ENCODE data around the gene SAMD4A.

The SAMD4A gene

GRCh38 chr14:54597795-54598443 is 31.0 kb downstream of the SAMD4A start:
- DNase-seq (ENCODE audit: low spot score in 2 of 2) (no peak), ATAC-seq (ENCODE audit: low read depth) (no peak)
- no peak overlapping the region for H3K4me3 Mint-ChIP-seq
- no peaks in the 10 kb centered on the region for H3K9me3 Mint-ChIP-seq
- no peaks in the 10 kb centered on the region for H3K27me3 Mint-ChIP-seq
- peaks cover 16% of the 10 kb centered on the region for H3K4me1 Mint-ChIP-seq
- H3K36me3 Mint-ChIP-seq: peaks cover 6% of the 10 kb centered on the region
- no peak overlapping the region for H3K27ac Mint-ChIP-seq

GRCh38 chr14:54599966-54600716 is 33.2 kb downstream of the SAMD4A start:
- no peak overlapping the region for H3K27ac Mint-ChIP-seq
- DNase-seq (ENCODE audit: low spot score in 2 of 2): no peak
- ATAC-seq (ENCODE audit: low read depth): no peak
- no peaks in the 10 kb centered on the region for H3K27me3 Mint-ChIP-seq
- H3K4me1 Mint-ChIP-seq: peaks cover 8% of the 10 kb centered on the region
- no peak overlapping the region for H3K4me3 Mint-ChIP-seq
- no peaks in the 10 kb centered on the region for H3K9me3 Mint-ChIP-seq
- peaks cover 7% of the 10 kb centered on the region for H3K36me3 Mint-ChIP-seq

- DNase-seq (ENCODE audit: low spot score in 2 of 2): no peak
Measured at GRCh38 chr14:54600717-54601109, 33.8 kb downstream of the SAMD4A start.

GRCh38 chr14:54603362-54603761 is 36.4 kb downstream of the SAMD4A start:
- no peak for DNase-seq (ENCODE audit: low spot score in 2 of 2)
- Mint-ChIP-seq H3K27me3 (no peaks in the 10 kb centered on the region), H3K4me1 (peaks cover 14% of the 10 kb centered on the region), H3K4me3 (no peak overlapping the region), H3K27ac (no peak overlapping the region), H3K36me3 (peaks cover 13% of the 10 kb centered on the region), H3K9me3 (no peaks in the 10 kb centered on the region)
- no peak for ATAC-seq (ENCODE audit: low read depth)

More at GRCh38 chr14:54600717-54601109, 33.8 kb downstream of the SAMD4A start:
- Mint-ChIP-seq H3K36me3 (peaks cover 7% of the 10 kb centered on the region), H3K4me3 (no peak overlapping the region), H3K4me1 (peaks cover 8% of the 10 kb centered on the region), H3K9me3 (no peaks in the 10 kb centered on the region), H3K27me3 (no peaks in the 10 kb centered on the region), H3K27ac (no peak overlapping the region)
- no peak for ATAC-seq (ENCODE audit: low read depth)

GRCh38 chr14:54606178-54606577 is 39.2 kb downstream of the SAMD4A start:
- Mint-ChIP-seq H3K4me1 (peaks cover 12% of the 10 kb centered on the region), H3K36me3 (peaks cover 17% of the 10 kb centered on the region), H3K9me3 (no peaks in the 10 kb centered on the region), H3K27me3 (no peaks in the 10 kb centered on the region), H3K27ac (no peak overlapping the region), H3K4me3 (no peak overlapping the region)
- ATAC-seq (ENCODE audit: low read depth) (no peak), DNase-seq (ENCODE audit: low spot score in 2 of 2) (no peak)

GRCh38 chr14:54606631-54607133 is 39.8 kb downstream of the SAMD4A start:
- no peak overlapping the region for H3K4me3 Mint-ChIP-seq
- peaks cover 12% of the 10 kb centered on the region for H3K4me1 Mint-ChIP-seq
- no peaks in the 10 kb centered on the region for H3K27me3 Mint-ChIP-seq

GRCh38 chr14:54609576-54609975 is 42.6 kb downstream of the SAMD4A start:
- Mint-ChIP-seq H3K9me3 (no peaks in the 10 kb centered on the region), H3K4me1 (peaks cover 11% of the 10 kb centered on the region), H3K27me3 (no peaks in the 10 kb centered on the region), H3K27ac (no peak overlapping the region), H3K36me3 (peaks cover 17% of the 10 kb centered on the region), H3K4me3 (no peak overlapping the region)
- ATAC-seq (ENCODE audit: low read depth) (no peak), DNase-seq (ENCODE audit: low spot score in 2 of 2) (no peak)

More at GRCh38 chr14:54606631-54607133, 39.8 kb downstream of the SAMD4A start:
- Mint-ChIP-seq H3K9me3 (no peaks in the 10 kb centered on the region), H3K27ac (no peak overlapping the region), H3K36me3 (peaks cover 17% of the 10 kb centered on the region)
- no peak for ATAC-seq (ENCODE audit: low read depth)
- DNase-seq (ENCODE audit: low spot score in 2 of 2): no peak

- H3K36me3 Mint-ChIP-seq: peaks cover 17% of the 10 kb centered on the region
- H3K4me3 Mint-ChIP-seq: no peak overlapping the region
- H3K9me3 Mint-ChIP-seq: no peaks in the 10 kb centered on the region
- ATAC-seq (ENCODE audit: low read depth) (no peak), DNase-seq (ENCODE audit: low spot score in 2 of 2) (no peak)
- peaks cover 11% of the 10 kb centered on the region for H3K4me1 Mint-ChIP-seq
- no peaks in the 10 kb centered on the region for H3K27me3 Mint-ChIP-seq
- no peak overlapping the region for H3K27ac Mint-ChIP-seq
Measured at GRCh38 chr14:54610051-54610977, 43.4 kb downstream of the SAMD4A start.

- DNase-seq (ENCODE audit: low spot score in 2 of 2) (no peak), ATAC-seq (ENCODE audit: low read depth) (no peak)
- peaks cover 4% of the 10 kb centered on the region for H3K36me3 Mint-ChIP-seq
- H3K4me1 Mint-ChIP-seq: peaks cover 6% of the 10 kb centered on the region
- H3K4me3 Mint-ChIP-seq: no peak overlapping the region
- no peaks in the 10 kb centered on the region for H3K27me3 Mint-ChIP-seq
- H3K9me3 Mint-ChIP-seq: no peaks in the 10 kb centered on the region
- no peak overlapping the region for H3K27ac Mint-ChIP-seq
Measured at GRCh38 chr14:54614296-54614695, 47.4 kb downstream of the SAMD4A start.

GRCh38 chr14:54617467-54617866 is 50.5 kb downstream of the SAMD4A start:
- ATAC-seq (ENCODE audit: low read depth) (no peak), DNase-seq (ENCODE audit: low spot score in 2 of 2) (no peak)
- Mint-ChIP-seq H3K27me3 (no peaks in the 10 kb centered on the region), H3K4me1 (peaks cover 11% of the 10 kb centered on the region), H3K4me3 (no peak overlapping the region), H3K27ac (no peak overlapping the region), H3K9me3 (no peaks in the 10 kb centered on the region), H3K36me3 (peaks cover 4% of the 10 kb centered on the region)

- no peaks in the 10 kb centered on the region for H3K9me3 Mint-ChIP-seq
- no peak overlapping the region for H3K27ac Mint-ChIP-seq
- H3K4me1 Mint-ChIP-seq: peaks cover 18% of the 10 kb centered on the region
- no peak overlapping the region for H3K4me3 Mint-ChIP-seq
- ATAC-seq (ENCODE audit: low read depth) (no peak), DNase-seq (ENCODE audit: low spot score in 2 of 2) (no peak)
- H3K27me3 Mint-ChIP-seq: no peaks in the 10 kb centered on the region
- H3K36me3 Mint-ChIP-seq: peaks cover 2% of the 10 kb centered on the region
Measured at GRCh38 chr14:54621686-54622085, 54.8 kb downstream of the SAMD4A start.

- DNase-seq (ENCODE audit: low spot score in 2 of 2) (no peak), ATAC-seq (ENCODE audit: low read depth) (peak; percentile 41)
- Mint-ChIP-seq H3K9me3 (no peaks in the 10 kb centered on the region), H3K36me3 (peaks cover 2% of the 10 kb centered on the region), H3K27me3 (no peaks in the 10 kb centered on the region), H3K4me3 (no peak overlapping the region), H3K27ac (peak overlapping the region; percentile 45), H3K4me1 (peaks cover 24% of the 10 kb centered on the region)
Measured at GRCh38 chr14:54622192-54622958, 55.4 kb downstream of the SAMD4A start.

GRCh38 chr14:54623279-54624004 is 56.5 kb downstream of the SAMD4A start:
- ATAC-seq (ENCODE audit: low read depth): no peak
- peaks cover 33% of the 10 kb centered on the region for H3K4me1 Mint-ChIP-seq
- no peaks in the 10 kb centered on the region for H3K9me3 Mint-ChIP-seq
- H3K4me3 Mint-ChIP-seq: peak overlapping the region; percentile 33
- DNase-seq (ENCODE audit: low spot score in 2 of 2): no peak
- peaks cover 2% of the 10 kb centered on the region for H3K36me3 Mint-ChIP-seq
- H3K27me3 Mint-ChIP-seq: no peaks in the 10 kb centered on the region
- H3K27ac Mint-ChIP-seq: peak overlapping the region; percentile 45

Measured in memory B cell (primary cell).